Fibroblast of the conjunctiva (primary cell): ENCODE data around the gene EFNA2.
A peak's percentile ranks its signal among the peaks of the same experiment; 100 is the strongest.
"Not testable (repeated sequence)": the region's sequence is repeated elsewhere in the genome, so short reads cannot be mapped to it uniquely, and the experiment has no call there.

Experiments
- DNase-seq: peaks from one replicate; pipeline ENCODE4 v3.0.0-alpha.2; 2010; ENCODE audit warnings: low read depth

EFNA2 gene

DNA sequence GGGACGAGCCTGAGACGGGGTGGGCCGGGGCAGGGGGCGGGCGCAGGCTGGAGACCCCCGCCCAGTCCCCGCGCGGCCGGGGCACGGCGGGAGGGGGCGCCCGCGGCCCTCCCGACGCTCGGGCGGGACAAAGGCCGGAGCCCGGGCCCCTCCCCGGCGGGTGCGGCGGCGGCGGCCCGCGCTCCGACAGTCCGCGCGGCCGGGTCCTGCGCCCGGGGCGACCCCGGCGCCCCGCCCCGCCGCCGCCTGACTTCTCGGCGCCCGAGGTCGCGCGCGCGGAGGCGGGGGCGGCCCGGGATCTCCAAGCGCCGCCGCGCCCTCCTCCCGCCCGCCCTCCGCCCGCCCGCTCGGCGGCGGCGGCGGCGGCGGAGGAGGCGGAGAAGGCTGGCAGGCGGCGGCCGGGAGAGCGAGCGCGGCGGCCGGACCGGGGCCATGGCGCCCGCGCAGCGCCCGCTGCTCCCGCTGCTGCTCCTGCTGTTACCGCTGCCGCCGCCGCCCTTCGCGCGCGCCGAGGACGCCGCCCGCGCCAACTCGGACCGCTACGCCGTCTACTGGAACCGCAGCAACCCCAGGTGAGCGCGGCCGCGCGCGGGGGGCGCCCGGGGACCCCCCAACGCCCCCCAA, at the start of gene EFNA2:
Gene EFNA2 (plus strand): TSS at position 137 of the 624 bp plus-strand sequence. CDS start 296 bp downstream, at position 433.
- no peak for DNase-seq

DNA sequence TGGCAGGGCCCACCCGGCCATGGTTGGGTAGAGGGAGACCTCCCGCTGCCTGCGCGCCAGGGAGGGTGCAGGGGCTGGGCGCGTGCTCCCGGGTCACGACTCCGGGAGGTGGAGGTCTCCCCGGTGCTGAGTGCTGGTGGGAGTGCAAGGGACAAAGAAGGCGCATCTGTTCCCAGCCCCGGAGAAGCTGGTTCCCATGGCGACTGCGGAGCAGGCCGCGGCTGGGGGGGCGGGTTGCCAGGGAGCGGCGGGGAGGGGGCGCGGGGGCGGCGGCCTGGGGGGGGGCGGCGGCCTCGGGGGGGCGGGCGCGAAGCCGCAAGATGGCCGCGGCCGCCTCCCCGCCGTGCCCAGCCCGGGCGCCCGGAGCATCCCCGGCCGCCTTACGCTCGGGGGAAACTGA, 49.1 kb upstream of the EFNA2 start:
- no peak for DNase-seq

DNA sequence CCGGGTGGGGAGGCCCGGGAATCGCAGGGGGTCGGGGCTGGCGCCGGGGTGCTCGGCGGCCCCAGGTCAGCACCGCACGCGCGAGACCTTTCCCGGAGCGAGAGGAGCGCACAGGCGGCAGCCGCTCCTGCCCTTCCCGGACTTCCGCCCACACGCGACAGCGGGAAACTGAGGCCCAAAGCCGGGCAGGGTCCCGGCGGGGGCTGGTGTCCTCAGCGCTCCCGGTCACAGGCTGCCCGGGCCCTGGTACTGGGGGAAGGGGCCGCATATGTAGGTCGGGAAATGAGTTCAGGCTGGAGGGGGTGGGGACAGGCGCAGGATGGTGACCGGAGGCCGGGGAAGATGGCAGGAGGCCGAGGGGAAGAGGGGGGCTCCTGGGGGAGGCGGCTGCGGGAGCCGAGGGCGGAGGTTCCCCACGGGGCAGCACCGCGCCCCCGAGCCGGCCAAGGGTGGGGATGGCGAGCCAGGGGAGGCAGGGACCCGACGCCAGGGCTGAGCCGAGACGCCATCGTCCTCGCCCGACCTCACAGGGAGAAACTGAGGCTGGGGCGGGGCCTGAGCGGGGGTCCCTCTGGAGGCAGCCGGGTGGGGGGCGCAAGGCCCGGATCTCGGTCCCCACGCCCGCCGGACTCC, 48.5 kb upstream of the EFNA2 start:
- no peak for DNase-seq

DNA sequence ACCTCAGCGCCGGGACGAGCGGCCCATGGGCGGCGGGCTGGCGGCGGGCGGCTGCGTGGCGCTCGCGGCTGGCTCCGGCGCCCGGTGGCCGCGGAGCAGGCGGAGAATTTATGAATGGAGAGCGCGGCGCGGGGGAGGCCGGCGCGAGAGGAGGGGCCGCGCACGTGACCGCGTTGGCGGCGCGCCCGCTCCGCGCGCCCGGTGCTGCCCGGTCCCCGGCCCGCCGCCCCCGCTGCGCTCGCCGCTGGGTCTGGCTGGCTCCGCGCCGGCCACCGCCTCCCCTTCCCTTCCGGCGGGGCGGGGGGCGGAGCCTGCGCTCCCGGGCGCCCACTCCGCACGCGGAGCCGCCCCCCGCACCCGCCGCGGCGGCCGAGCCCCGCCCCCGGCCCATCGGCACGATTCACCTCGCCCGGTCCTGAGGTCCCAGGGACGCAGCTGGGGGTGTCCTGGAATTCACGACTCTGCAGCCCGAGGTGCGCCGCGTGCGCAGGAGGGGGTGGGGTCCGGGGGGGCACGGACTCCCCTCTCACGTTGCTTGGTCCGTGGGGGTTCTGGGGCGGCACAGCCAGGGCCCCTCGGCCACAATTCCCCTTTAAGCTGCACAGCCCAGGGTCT, 47.8 kb upstream of the EFNA2 start, which contains the start of gene CBARP:
Gene CBARP (minus strand): TSS at position 252 of the 615 bp plus-strand sequence. CDS start 1,905 bp downstream, outside the sequence.
- DNase-seq, result no peak

DNA sequence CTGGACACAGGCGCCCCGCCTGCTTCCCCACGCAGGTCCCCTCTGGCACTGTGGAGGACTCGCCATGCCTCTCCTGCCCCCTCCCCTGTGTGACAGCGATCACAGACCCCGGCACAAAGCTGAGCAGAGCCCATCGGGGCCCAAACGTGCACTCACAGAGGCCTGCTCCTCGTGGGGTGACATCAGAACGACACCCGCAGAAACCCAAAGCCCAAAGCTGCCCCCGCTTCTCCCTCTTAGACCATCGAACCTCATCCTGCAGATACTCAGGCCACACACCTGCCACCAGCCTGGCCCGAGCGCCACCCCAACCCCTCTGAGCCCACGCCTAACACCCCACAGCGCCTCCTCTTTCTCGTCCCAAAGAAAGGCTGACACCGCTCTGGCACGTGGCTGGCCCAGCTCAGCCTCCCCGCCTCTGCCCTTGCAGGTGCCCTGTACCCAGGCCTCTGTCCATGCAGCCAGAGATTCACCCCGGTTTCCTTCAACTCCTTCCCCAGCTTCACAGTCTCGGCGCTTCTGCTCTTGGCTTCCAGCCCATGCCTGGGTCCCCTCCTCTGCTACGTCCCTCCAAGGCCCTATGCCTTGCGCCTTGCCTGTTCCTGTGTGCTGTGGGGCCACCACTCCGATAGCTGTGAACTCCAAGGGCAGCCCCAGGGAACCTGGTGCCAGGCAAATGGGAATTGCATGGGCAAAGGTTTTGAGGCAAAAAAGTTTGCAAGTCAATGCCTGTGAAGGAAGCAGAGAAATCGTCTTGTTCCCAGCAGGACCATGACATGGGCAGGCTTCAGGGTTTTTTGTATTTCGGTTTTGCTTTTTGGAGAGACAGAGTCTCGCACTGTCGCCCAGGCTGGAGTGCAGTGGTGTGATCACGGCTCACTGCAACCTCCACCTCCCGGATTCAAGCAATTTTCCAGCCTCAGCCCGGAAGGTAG, 47.0 kb upstream of the EFNA2 start:
- no peak for DNase-seq

DNA sequence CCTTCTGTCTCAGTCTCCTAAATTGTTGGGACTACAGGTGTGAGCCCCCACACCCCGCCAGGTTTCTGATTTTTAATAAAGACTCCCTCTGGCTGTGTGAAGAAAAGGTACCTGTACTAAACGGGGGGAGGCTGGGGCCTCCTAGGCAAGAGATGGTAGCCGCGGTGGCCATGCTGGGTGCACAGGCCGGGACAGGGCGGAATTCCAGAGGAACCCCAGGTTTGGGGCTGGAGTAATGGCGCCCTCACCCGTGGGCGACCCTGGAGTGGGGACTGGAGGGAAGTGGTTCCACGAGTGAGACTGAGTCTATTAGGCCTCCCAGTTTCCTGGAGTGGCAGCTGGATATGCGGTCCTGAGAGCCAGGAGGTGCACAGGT, 46.3 kb upstream of the EFNA2 start:
- no peak for DNase-seq

DNA sequence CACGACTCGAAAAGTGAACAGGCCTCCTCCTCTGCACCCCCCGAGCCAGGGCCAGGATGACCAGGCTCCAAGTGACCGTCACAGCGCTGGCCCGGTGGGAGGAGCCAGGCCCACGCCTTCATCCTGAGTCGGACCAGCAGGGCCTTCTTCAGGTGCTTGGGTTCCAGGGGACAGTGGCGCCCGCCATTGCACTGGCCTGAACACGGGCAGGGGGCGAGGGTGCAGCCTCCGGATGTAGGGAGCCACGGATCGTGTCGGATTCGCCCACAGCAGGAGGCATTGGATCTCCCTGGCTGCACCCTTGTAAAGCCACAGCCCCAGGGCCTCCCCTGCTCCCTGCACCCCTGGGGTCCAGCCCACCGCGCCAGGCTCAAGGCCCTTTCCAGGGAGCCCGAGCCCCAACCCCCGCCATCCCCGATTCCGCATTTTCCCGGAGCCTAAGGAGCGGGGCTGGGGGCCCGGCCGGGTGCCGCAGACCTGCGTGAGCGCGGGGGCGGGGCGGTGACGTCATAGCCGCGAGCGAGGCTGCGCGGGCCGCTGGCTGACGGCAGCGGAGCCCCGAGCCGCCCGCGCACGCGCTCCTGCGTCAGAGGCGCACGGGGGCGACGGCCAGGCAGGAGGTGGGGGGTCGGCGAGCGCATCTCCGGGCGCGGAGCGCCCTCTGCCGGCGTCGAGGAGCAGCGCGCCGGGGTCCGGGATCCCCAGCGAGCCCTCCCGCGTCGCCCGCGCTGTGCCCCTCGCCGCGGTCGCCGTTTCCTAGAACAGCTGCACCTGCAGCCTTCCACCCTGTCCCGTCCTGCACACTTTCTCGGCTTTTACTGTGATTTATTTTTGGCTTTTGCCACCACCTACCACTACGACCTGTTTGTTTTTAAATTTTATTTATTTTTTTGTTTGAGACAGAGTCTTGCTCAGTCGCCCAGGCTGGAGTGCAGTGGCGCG, 45.6 kb upstream of the EFNA2 start:
- peak; percentile 81 for DNase-seq

DNA sequence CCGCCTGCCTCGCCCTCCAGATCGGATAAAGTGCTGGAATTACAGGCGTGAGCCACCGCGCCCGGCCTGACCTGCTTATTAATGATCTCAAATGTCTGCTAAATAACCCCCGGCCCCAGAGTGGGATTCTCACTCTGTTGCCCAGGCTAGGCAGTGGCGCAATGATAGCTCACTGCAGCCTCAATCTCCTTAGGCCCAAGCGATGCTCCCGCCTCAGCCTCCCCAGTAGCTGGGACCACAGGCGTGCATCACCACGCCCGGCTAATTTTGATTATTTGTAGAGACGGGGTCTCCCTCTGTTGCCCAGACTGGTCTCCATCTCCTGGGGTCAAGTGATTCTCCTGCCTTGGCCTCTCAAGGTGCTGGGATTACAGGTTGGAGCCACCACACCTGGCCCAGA, 44.7 kb upstream of the EFNA2 start:
- DNase-seq, result no peak

DNA sequence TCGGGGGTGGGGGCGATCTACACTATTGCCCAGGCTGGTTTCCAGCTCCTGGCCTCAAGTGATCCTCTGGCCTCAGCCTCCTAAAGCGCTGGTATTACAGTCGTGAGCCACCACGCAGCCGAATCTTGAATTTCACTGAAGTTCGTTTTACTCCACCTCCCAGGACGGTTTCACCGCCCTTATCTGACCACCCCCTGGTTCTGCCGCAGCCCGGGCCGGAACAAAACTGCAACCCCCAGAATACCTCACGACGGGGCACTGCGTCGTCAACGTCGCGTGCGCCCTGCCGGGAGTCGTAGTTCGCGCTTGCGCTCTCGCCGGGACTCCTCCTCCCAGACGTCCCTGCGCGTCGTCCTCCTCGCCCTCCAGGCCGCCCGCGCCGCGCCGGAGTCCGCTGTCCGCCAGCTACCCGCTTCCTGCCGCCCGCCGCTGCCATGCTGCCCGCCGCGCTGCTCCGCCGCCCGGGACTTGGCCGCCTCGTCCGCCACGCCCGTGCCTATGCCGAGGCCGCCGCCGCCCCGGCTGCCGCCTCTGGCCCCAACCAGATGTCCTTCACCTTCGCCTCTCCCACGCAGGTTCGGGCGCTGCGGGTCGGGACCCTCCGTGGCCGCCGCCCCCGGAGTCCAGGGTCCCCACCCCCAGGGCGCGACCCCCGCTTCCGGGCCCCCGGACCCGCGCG, 44.1 kb upstream of the EFNA2 start, which contains the start of gene ATP5F1D:
Gene ATP5F1D (plus strand): TSS at position 335 of the 679 bp plus-strand sequence. CDS start 100 bp downstream, at position 435.
- DNase-seq, result peak; percentile 90

- peak; percentile 71 for DNase-seq
These were observed 41.6 kb upstream of the EFNA2 start for GRCh38 chr19:1243768-1244692.

DNA sequence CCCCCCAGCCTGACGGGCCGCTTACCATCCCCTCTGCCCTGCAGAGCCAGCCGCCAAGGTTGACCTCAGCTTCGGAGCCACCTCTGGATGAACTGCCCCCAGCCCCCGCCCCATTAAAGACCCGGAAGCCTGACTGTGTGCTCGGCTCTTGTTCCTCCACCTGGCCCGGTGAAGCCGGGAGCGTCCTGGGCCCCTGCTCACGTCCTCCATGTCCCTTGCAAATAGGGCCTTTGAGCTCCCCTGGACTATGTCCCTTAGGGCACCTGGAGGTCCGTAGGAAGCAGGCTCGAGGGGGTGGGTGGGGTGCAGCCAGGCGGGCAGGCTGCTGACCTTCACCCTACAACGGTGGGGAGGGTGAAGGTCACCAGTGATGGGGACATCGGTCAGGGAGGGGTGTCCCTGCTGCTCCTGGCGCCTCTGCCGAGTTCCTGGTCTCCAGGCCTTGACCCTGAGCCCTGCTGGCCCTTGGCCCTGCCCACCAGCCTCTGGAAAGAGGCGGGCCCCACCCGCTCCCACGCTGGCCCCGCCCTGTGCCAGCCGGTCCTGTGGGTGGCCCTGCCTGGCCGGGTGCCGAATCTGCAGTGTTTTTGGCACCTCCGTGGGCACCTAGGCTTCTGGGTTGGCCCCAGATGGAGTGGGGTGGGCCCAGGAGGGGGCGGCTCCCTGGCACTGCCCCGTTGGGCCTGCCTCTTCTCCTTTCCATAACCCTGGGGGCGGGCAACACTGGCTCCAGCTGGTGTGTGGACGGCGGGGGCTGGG, 40.8 kb upstream of the EFNA2 start:
- no peak for DNase-seq

GRCh38 chr19:1245494-1246264, 40.0 kb upstream of the EFNA2 start:
- no peak for DNase-seq

DNA sequence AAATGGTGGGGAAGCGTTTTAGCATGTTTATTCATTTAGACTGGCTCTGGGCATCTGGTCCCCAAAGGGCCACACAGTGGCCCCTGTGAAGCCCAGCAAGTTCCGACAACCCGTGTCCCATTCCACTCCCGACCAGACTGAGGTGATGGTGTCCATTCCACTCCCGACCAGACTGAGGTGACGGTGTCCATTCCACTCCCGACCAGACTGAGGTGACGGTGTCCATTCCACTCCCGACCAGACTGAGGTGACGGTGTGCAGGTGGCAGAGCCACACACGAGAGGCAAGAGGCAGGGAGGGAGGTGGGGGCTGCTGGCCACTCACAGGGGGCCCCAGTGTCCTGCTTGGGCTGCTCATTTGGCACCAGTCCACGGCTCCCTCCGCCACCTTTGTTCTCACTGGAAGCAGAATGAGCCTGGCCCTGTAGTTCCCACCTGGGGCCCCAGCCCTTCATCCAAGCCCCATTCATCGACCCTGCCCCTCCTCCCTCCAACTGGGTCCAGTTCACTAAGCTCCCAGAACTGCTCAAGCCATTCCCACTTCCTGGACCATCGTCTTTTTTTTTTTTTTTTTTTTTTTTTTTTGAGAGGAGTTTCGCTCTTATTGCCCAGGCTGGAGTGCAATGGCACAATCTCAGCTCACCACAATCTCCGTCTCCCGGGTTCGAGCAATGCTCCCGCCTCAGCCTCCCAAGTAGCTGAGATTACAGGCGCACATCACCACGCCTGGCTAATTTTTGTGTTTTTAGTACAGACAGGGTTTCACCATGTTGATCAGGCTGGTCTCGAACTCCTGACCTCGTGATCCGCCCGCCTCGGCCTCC, 39.2 kb upstream of the EFNA2 start:
- not testable (repeated sequence) for DNase-seq

DNA sequence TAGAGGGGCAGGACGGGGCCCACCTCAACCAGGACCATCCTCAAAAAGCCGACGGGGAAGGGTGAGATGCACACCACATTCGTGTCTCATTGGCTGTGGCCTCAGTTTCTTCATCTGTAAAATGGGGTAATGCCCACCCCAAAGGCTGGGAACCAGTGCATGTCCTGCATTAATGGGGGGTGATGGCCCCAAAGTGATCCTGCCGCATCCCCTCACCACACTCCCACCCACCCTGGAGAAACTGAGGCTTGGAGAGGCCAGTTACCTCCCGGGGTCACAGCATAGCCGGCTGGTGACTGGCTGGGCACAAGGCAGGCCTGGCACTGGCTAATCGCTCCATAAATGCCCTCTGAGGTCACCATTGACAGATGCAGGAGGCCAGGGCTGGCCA, 37.9 kb upstream of the EFNA2 start:
- DNase-seq, result no peak

DNA sequence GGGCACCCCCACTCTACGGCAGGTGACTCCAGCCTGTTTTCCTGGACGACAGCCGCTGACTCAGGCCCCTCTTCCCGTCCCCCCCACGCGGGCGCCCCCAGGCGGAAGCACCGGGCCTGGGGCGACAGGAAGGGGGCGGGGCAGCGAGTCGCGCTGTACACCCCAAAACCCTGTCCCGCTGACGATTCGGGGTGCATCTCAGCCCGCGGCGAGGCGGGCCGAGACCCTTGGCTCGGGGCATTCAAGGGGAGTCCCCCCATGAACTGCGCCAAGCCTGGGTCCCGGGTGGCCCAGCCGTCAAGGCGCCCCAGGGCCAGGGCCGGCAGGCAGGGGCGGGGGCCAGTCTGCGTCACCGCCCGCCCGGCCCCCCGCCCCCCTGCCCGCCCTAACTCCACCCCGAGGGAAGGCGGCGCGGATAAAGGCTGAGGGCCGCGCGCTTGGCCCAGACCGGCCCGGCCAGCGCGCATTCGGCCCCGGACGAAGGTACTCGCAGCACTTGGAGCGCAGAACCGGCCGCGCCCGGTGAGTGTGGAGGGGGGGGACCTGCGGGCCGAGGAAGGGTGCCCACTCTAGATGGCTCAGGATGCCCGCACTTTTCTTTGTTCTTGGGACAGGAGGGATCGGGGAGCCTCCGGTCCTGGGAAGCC, 37.4 kb upstream of the EFNA2 start, which contains the start of gene MIDN:
Gene MIDN (plus strand): TSS at position 445 of the 647 bp plus-strand sequence. CDS start 1,714 bp downstream, outside the sequence.
- peak; percentile 72 for DNase-seq

DNA sequence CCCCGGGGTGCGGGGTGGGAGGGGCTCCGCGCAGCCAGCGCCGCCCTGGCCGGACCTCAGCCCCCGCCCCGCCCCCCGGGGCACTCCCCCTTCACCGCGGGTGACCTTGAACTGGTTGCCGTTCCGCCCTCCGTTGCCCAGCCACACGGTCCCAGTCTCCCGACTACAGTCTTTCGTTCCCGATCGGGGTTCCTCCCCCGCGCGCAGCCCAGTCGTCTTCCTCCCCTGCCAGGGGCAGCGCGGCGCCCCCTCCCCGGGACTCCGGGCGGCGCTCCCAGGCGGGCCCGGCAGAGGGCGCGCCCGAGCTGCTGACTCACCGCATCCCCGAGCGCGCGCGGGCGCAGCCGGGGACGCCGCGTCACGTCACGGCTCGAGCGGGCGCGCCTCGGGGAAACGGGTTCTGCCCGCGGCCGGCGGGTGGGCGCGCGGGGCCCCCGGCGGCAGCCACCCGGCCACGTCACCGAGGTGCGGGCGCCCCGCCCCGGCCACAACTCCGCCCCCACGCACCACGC, 36.8 kb upstream of the EFNA2 start:
- DNase-seq, result no peak
